ENCODE data around the gene ETS1.

Gene ETS1

DNA sequence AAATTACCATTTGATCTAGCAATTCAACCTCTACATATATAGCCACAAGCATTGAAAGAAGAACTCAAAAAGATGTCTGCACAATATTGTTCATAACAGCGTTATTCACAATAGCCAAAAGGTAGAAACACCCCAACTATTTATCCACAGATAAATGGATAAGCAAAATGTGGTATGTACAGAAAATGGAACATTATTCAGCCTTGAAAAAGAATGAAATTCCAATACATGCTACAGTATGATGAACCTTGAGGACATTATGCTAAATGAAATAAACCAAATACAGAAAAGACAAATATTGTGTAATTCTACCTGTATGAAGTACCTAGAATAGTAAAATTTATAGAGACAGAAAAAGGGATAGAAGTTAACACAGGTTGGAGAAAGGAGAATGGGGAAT, 2.6 kb upstream of the ETS1 start:
- TF ChIP-seq, protein P1, sequence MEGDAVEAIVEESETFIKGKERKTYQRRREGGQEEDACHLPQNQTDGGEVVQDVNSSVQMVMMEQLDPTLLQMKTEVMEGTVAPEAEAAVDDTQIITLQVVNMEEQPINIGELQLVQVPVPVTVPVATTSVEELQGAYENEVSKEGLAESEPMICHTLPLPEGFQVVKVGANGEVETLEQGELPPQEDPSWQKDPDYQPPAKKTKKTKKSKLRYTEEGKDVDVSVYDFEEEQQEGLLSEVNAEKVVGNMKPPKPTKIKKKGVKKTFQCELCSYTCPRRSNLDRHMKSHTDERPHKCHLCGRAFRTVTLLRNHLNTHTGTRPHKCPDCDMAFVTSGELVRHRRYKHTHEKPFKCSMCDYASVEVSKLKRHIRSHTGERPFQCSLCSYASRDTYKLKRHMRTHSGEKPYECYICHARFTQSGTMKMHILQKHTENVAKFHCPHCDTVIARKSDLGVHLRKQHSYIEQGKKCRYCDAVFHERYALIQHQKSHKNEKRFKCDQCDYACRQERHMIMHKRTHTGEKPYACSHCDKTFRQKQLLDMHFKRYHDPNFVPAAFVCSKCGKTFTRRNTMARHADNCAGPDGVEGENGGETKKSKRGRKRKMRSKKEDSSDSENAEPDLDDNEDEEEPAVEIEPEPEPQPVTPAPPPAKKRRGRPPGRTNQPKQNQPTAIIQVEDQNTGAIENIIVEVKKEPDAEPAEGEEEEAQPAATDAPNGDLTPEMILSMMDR (IDR thresholded peaks at IDR 0.05; ENCODE audit: control insufficient read depth, insufficient read depth, low read depth, low read length, missing control alignments) = no peak
- no peak for DNase-seq (ENCODE audit: low read depth)
- no peak overlapping the region for H3K4me3 ChIP-seq (ENCODE audit: control insufficient read depth, low read depth, low read length)

DNA sequence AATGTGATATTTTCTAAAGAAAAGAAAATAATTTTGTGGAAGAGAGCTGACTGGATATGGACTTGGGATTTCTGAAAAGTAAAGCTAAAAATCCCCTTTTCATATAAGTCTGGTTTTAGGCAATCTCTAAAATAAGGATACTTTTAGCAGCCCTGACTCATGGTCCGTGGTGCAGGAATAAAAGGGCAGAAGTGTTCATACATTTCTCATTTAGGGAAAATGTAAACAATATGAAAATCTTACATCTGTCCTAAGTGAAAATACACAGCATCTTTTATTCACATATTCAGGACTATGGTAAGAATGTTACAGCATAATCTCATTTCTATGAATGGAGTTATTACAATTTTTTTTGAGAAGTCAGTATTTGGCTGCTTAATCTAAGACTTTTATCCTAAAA, 735 bp upstream of the ETS1 start:
- TF ChIP-seq, protein P1 (IDR thresholded peaks at IDR 0.05; ENCODE audit: control insufficient read depth, insufficient read depth, low read depth, low read length, missing control alignments) = no peak
- no peak for DNase-seq (ENCODE audit: low read depth)
- no peak overlapping the region for H3K4me3 ChIP-seq (ENCODE audit: control insufficient read depth, low read depth, low read length)

DNA sequence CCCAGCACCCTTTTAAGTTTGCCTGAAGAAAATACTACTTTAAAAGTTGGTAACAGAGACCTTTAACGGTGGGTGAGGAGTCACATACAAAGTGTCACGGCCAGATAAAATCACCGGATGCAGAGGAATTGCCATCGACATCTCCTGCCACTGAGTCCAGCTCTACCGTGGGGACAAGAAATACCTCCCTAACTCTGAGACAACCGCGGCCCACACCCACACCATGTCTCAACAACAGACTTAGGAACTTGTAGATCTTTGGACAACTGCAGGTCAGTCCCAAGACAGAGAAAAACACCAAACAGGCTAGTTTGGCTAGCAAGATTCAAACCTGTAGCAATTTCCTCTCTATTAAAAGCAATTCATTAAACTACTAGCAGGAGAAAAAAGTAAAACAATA, 669 bp downstream of the ETS1 start:
- TF ChIP-seq, protein P1 (IDR thresholded peaks at IDR 0.05; ENCODE audit: control insufficient read depth, insufficient read depth, low read depth, low read length, missing control alignments) = no peak
- no peak for DNase-seq (ENCODE audit: low read depth)
- no peak overlapping the region for H3K4me3 ChIP-seq (ENCODE audit: control insufficient read depth, low read depth, low read length)

DNA sequence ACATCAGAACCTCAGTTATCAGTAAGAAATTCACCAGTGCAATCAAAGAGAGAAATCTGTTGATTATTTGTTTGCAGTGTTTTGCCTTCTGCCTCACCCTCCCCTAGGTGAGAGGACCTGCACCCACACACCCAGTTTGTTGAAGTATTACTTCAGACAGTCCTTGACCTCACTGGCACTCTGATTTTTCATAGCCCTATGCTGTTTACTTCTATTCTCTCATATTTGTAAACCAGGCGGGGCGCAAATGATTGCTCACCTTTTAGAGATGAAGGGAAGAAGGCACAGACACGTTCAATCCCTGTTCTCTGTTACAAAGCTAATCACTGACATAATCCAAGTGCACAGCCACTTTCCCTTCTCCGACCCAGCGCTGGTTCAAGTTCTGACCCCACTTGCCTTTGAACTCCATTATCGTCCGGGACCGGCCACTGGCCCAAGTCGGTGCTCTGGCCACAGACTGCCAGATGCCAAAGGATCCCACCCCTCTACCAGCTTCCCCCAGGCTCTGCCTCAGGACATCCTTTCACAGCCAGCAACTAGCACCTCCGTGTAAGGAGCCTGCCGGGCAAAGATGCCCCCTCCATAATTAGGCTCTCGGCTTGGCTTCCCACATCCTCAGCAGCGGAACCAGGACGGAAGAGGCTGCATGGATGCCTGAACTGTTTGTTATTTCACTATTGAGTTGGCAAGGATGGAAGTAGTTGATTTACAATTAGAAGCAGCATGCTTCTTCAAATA, 1.7 kb downstream of the ETS1 start:
- TF ChIP-seq, protein P1 (IDR thresholded peaks at IDR 0.05; ENCODE audit: control insufficient read depth, insufficient read depth, low read depth, low read length, missing control alignments) = no peak
- H3K4me3 ChIP-seq (ENCODE audit: control insufficient read depth, low read depth, low read length) = no peak overlapping the region
- no peak for DNase-seq (ENCODE audit: low read depth)

DNA sequence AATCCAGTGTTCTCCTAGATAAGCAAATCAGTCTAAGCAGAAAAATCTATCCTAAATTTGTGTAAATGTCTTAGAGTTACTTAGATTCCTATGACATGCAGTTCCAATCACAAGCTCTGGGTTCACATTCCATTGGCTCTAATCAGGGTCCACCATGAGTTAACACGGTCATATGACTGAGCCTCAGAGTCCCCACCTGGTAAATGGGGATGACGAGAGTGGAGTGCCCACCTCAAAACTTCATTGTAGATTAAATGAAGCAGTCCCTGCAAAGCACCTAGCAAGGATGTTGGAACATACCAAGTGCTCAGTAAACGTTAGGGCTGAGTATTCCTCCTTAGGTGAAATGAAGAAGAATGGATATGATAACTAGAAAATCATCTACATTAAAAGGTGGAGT, 3.1 kb downstream of the ETS1 start:
- no peak for DNase-seq (ENCODE audit: low read depth)
- no peak overlapping the region for H3K4me3 ChIP-seq (ENCODE audit: control insufficient read depth, low read depth, low read length)
- TF ChIP-seq, protein P1 (IDR thresholded peaks at IDR 0.05; ENCODE audit: control insufficient read depth, insufficient read depth, low read depth, low read length, missing control alignments) = no peak

DNA sequence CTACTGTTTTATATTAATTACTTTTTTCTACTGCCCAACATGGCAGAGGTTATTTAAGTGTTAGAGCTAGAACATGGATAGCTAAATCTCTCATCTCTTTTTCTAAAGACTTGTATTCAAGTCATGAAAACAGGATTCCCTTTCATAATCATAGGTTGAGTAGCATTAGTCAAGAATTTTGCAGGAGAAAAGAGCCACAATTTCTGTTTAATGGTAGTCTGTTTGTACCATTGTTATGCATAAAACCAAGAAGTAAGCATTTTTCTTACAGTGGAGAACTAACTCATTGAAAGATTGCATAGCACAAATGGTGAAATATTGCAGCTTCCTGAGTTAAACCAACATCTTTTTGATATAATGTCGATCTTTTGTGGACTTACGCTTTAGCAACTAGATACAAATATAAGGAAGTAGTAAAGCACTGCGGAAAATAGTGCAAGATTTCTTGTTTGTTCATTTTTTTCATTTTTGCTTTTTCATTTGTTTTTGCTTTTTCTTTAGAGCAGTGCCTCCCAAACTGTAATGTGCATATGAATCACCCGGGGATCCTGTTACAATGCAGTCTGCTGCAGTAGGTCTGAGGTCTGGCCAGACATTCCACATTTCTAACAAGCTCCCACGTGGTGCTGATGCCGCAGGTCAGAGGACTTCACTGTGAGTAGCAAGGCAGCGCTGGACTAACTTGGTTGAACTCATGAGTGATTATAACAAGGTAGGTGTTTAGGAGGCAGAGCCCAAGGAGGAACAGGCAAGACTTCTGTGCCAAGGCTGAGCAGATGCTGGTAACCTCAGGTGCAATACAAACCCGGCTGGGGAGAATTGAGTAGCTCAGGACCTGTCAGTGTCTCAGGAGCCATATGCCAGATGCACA, 4.6 kb downstream of the ETS1 start:
- DNase-seq (ENCODE audit: low read depth) = peak; percentile 83
- TF ChIP-seq, protein P1 (IDR thresholded peaks at IDR 0.05; ENCODE audit: control insufficient read depth, insufficient read depth, low read depth, low read length, missing control alignments) = no peak
- H3K4me3 ChIP-seq (ENCODE audit: control insufficient read depth, low read depth, low read length) = no peak overlapping the region
